Left ventricle myocardium inferior (tissue), 1 donor: ENCODE data around the gene XCL2. TPM values are rescaled to one million over a fixed set of nuclear protein-coding genes. Genes with fewer than 3 reads are reported as not detected.
"Not testable (repeated sequence)": the region's sequence is repeated elsewhere in the genome, so short reads cannot be mapped to it uniquely, and the experiment has no call there.

ENCODE experiments used
- DNase-seq: peaks from one replicate; pipeline ENCODE4 v3.0.0-alpha.2; 2020
- H3K27ac ChIP-seq: fragments of 200-600 bp; replicated peaks from 2 replicates; pipeline ENCODE4 v1.8.0; 2021
- H3K27me3 ChIP-seq: fragments of 200-600 bp; 2 replicates; pipeline ENCODE4 v1.8.0; 2021; ENCODE audit warnings: low read depth
- H3K36me3 ChIP-seq: fragments of 200-600 bp; 2 replicates; pipeline ENCODE4 v1.8.0; 2021
- H3K4me1 ChIP-seq: fragments of 200-600 bp; 2 replicates; pipeline ENCODE4 v1.8.0; 2021
- H3K4me3 ChIP-seq: fragments of 200-600 bp; 2 replicates; pipeline ENCODE4 v1.8.0; 2021; ENCODE audit warnings: mild to moderate bottlenecking, moderate library complexity
- H3K9me3 ChIP-seq: fragments of 200-600 bp; replicated peaks from 2 replicates; pipeline ENCODE4 v1.8.0; 2021
- CTCF ChIP-seq: fragments of 200-600 bp; IDR thresholded peaks from 2 replicates; pipeline ENCODE4 v1.8.0; 2021; ENCODE audit warnings: antibody characterized with exemption, mild to moderate bottlenecking, borderline replicate concordance
- intact Hi-C: fragments of 100-400 bp; cut with micrococcal nuclease; formaldehyde crosslinking; loops from one replicate; pipeline ENCODE4 v1.11.0; 2022
- total RNA-seq: library from RNA; stranded (reverse); fragmentation: NEBNext Ultra II Directional; extraction: Animal tissue kit (Norgen Biotek cat#: 25700); gene quantifications from one replicate; pipeline ENCODE4 v1.2.1, GENCODE V29; 2021
- donor health status: DM: no; HTN: yes; CAD: no; lungs with severe emphysema.

XCL2 gene
- total RNA-seq, 1 donor from 2014 or later = 0.58 TPM

DNA sequence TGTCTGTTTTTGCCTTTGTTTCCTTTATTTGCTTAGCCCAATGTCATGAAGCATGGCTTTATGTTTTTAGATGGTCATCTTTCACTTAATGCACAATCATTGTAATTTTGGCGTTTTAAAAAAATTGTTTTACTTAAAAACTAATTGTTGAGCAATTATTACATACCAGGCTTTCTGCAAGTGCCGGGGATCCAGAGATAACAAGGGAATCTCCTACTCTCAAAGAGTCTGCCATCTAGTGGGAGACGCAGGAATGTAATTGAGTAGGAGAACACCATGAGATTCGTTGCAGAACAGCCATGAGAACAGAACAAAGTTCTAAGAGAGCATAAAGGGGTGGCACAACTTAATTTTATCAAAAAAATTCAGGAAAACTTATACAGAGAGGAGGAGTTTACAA lies 30.4 kb upstream of the XCL2 start:
- H3K36me3 ChIP-seq, H3K4me3 ChIP-seq, H3K27ac ChIP-seq, DNase-seq, H3K9me3 ChIP-seq, H3K4me1 ChIP-seq, H3K27me3 ChIP-seq: not testable (repeated sequence)
- peak; percentile 55 for TF ChIP-seq CTCF
- intact Hi-C loops = loop anchor here (10.0 kb wide), 1 partner anchor 129 kb away; no protein-coding TSS in a partner anchor

DNA sequence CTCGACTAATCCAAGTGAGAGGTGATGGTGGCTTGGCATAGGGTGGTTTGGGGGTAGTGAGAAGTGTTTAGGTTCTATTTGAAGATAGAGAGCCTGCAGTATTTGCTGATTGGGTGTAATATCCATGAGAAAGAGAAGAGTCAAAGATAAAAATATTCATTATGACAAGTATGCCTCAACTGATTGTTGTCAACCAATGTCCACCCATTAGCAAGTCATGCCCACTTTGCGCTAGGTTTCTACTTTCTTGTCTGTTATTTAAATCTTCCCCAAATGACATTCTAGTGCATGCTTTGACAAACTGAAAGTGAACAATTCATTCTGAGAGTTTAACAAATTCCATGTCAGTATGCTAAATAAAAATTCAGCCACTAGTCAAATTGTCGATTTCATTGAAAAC lies 28.8 kb upstream of the XCL2 start:
- DNase-seq = no peak
- intact Hi-C loops = loop anchor here (10.0 kb wide), 1 partner anchor 128 kb away; no protein-coding TSS in a partner anchor
- no peak overlapping the region for H3K27ac ChIP-seq

GRCh38 chr1:168570652-168571051 lies 26.9 kb upstream of the XCL2 start:
- Histone ChIP-seq H3K4me3 (no peak overlapping the region), H3K4me1 (no peaks in the 10 kb centered on the region), H3K36me3 (no peaks in the 10 kb centered on the region), H3K27ac (no peak overlapping the region), H3K9me3 (no peaks in the 10 kb centered on the region), H3K27me3 (no peaks in the 10 kb centered on the region)
- no peak for DNase-seq
- intact Hi-C loops = loop anchor here (10.0 kb wide), 1 partner anchor 126 kb away; no protein-coding TSS in a partner anchor
- TF ChIP-seq CTCF = no peak

More for the DNA sequence above, 28.8 kb upstream of the XCL2 start:
- Histone ChIP-seq H3K27me3 (no peaks in the 10 kb centered on the region), H3K36me3 (no peaks in the 10 kb centered on the region), H3K9me3 (no peaks in the 10 kb centered on the region), H3K4me1 (no peaks in the 10 kb centered on the region), H3K4me3 (no peak overlapping the region)
- TF ChIP-seq CTCF = no peak

DNA sequence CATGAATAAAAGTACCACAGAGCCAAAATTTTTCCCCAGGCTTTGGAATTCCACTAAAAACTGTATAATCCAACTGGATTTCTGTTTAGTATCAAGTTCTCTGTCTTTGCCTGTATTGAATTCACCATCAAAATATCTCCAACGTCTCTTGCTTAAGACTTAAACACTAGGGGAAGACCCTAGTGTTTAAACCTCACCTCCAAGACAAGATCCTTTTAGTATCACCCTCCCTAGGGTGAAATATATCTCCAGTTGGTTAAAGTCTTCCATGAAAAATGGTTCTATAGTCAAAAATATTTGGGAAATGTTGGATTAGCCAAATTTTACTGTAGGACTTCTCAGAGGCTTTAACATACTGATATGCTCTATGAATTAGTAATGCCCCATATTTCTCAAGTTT lies 24.5 kb upstream of the XCL2 start:
- no peak for DNase-seq
- no peaks in the 10 kb centered on the region for H3K36me3 ChIP-seq
- intact Hi-C loops = no loop called here
- H3K27me3 ChIP-seq = no peaks in the 10 kb centered on the region
- H3K9me3 ChIP-seq = no peaks in the 10 kb centered on the region
- TF ChIP-seq CTCF = no peak
- no peak overlapping the region for H3K27ac ChIP-seq
- H3K4me3 ChIP-seq = no peak overlapping the region
- no peaks in the 10 kb centered on the region for H3K4me1 ChIP-seq

DNA sequence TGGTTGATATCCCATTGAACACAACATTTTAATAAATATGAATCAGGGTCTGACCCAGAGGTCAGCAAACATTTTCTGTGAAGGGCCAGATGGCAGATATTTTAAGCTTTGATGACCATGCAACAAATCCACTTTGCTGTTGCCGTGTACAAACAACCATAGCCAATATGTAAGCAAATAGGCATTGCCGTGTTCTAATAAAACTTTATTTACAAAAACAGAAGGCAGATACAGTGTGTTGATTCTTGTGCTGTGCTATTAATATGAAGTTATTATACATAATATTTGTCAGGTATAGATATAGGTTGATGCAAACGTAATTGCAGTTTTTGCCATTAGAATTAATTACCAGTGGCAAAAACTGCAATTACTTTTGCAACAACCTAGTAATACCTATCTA lies 23.8 kb upstream of the XCL2 start:
- no peaks in the 10 kb centered on the region for H3K27me3 ChIP-seq
- intact Hi-C loops = no loop called here
- no peak for DNase-seq
- H3K36me3 ChIP-seq = no peaks in the 10 kb centered on the region
- H3K4me1 ChIP-seq = no peaks in the 10 kb centered on the region
- H3K4me3 ChIP-seq = no peak overlapping the region
- no peak for TF ChIP-seq CTCF
- H3K27ac ChIP-seq = no peak overlapping the region
- H3K9me3 ChIP-seq = no peaks in the 10 kb centered on the region

GRCh38 chr1:168567007-168567406 lies 23.2 kb upstream of the XCL2 start:
- intact Hi-C loops = no loop called here
- no peaks in the 10 kb centered on the region for H3K9me3 ChIP-seq
- H3K4me1 ChIP-seq = no peaks in the 10 kb centered on the region
- no peaks in the 10 kb centered on the region for H3K27me3 ChIP-seq
- H3K27ac ChIP-seq = no peak overlapping the region
- no peak for TF ChIP-seq CTCF
- H3K36me3 ChIP-seq = no peaks in the 10 kb centered on the region
- no peak overlapping the region for H3K4me3 ChIP-seq
- DNase-seq = no peak
